ENCODE data around the gene HHIPL1. TPM values are rescaled to one million over a fixed set of nuclear protein-coding genes. Genes with fewer than 3 reads are reported as not detected.

The HHIPL1 gene
- total RNA-seq, 1 donor, result 4.4 TPM

DNA sequence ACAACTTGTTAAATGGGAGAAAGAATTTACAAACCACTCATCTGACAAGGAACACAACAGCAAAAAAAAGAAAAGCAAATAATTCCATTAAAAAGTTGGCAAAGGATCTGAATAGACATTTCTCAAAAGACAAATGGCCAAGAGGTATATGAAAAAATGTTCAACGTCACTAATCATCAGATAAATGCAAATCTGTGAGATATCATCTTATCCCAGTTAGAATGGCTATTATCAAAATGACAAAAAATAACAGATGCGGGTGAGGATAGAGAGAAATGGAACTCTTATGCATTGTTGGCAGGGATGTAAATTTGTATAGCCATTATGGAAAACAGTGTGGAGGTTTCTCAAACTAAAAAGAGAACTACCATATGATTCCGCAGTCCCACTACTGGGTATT lies 69.0 kb downstream of the HHIPL1 start:
- TF ChIP-seq CTCF (IDR thresholded peaks at IDR 0.05; ENCODE audit: insufficient read depth, low read length), result no peak
- no peak overlapping the region for H3K4me3 ChIP-seq (ENCODE audit: low read depth, low read length)
- DNase-seq (ENCODE audit: low read depth), result no peak

- no peak overlapping the region for H3K4me3 ChIP-seq (ENCODE audit: low read depth, low read length)
- TF ChIP-seq CTCF (IDR thresholded peaks at IDR 0.05; ENCODE audit: insufficient read depth, low read length), result no peak
- DNase-seq (ENCODE audit: low read depth), result no peak
Measured at GRCh38 chr14:99715266-99716000, 70.5 kb downstream of the HHIPL1 start.

DNA sequence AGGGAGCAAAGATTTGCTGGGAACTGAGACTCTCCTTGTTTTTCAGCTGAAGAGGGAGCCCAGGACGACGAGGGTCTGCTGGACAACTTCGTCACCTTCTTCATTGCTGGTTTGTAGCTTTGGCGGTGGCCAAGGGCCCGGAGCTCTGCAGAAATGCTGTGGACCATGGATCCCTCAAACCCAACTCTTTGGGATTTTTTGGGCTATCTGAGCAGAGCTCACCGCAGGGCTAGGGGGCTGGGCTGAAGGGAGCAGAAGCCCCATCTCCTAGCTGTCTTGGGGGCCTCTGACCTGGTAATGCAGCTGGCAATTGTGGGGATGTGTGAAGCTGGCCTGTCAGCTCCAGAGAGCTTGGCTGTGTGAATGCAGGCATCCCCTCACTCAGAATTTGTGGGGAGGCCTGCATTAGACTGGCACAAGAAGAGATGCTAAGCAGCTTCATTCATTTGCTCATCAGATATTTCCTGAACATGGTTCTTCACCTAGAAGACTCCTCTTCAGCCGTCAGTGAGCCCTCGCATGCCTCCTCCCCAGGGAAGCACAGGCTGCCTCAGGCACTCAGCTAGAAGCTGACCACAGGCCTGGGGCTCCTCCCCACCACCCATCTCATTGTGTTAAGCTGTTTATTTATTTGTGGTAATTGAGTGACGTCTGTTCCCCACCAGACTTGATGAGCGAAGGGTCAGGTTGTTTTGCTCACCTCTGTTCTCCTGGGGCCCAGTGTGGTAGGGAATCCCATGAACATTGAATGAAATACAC lies 71.3 kb downstream of the HHIPL1 start:
- no peak for TF ChIP-seq CTCF (IDR thresholded peaks at IDR 0.05; ENCODE audit: insufficient read depth, low read length)
- H3K4me3 ChIP-seq (ENCODE audit: low read depth, low read length), result no peak overlapping the region
- no peak for DNase-seq (ENCODE audit: low read depth)

DNA sequence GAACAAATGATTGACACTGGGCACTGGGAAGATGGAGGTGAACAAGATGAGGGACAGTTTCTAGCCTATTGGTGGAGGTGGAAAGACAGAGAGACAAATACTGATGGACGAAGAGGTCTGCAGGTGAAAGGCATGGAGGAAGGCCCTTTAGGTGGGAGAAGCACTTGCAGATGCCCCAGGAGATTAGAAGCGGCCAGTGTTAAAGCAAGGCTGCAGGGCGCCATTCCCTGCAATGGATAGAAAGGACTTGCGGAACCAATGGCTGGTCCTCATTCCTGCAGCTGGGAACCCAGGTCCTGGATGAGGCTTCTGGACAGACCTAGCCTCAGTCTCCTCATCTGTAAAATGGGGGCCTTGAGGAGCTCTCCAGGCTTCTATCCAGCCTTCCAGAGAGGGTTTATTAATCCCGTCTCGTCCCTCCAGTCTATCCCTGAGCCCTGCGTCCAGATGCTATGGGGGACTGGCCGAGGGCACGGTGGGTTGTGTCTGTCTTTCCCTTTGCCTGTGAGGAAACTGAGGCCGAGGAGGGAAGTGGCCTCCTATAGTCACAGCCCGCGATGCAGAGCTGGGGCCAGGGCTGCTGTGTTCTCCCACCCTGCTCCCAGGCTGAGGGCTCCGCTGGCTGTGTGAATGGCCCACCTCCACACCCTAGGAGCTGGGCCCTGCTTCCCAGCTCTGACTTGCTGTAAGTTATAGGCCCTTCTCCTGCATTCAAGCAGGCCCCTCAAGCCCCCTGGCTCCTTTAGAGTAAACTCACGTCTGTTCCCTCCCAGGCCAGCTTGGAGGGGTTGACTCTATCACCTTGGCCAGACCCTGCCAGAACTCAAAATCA lies 72.1 kb downstream of the HHIPL1 start:
- no peak for TF ChIP-seq CTCF (IDR thresholded peaks at IDR 0.05; ENCODE audit: insufficient read depth, low read length)
- H3K4me3 ChIP-seq (ENCODE audit: low read depth, low read length), result no peak overlapping the region
- no peak for DNase-seq (ENCODE audit: low read depth)

DNA sequence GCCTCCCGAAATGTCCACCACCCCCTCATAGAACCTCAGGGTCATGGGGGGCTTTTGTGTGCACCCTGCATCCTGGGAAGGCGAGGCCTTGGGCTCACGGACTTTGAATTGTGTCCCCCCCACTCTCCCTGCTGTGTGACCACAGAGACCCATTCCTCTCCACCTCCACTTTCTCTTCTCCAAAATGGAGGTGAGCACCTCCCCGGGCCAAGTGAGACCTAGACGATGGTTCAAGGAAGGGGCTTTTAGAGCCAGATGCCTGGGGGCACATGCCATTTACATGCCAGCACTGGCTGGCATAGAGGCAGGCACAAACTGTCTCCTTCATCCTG lies 72.7 kb downstream of the HHIPL1 start:
- DNase-seq (ENCODE audit: low read depth), result no peak
- TF ChIP-seq CTCF (IDR thresholded peaks at IDR 0.05; ENCODE audit: insufficient read depth, low read length), result no peak
- H3K4me3 ChIP-seq (ENCODE audit: low read depth, low read length), result no peak overlapping the region

DNA sequence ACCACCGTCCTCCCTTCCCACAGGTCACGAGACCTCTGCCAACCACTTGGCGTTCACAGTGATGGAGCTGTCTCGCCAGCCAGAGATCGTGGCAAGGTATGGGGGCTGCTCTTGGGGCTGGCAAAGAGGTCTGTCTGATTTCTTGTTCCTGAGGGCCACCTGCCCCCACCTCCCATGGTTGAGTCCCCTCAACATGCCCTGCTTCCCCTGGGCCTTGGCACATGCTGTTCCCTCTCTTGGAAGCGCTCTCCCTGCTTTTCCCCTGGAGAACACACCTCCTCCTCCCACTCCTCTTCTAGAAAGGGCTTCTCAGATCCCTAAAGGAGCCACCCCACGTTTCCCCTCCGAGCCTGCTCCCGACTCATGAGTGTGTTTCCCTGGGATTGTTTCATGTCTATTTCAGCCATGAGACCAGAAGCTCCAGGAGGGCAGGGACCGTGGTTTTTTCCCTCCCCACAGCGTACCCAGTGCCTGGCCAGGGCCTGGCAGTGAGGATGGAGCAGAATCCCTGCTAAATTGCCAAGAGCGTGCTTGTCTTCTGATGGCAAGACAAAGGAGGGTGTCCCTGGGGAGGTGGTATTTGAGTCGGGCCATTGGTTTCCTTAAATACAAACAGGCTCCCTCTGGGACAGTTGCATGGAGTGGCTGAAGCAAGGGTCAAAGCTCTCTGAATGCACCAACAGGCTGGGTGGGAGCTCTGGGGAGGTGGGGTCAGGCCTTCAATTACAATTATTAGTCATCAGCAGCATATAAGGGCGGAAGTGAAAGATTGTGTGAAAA lies 73.3 kb downstream of the HHIPL1 start:
- no peak overlapping the region for H3K4me3 ChIP-seq (ENCODE audit: low read depth, low read length)
- DNase-seq (ENCODE audit: low read depth), result no peak
- TF ChIP-seq CTCF (IDR thresholded peaks at IDR 0.05; ENCODE audit: insufficient read depth, low read length), result no peak

Measured in fibroblast of the aortic adventitia (primary cell).